Activated T-helper 1 cell treated with anti-CD3 and anti-CD28 coated beads, Interleukin-12 subunit alpha, Interleukin-12 subunit beta, Interleukin-2, Interleukin-4 antibody, amounts not matched to agents 30 ng/mL and 10 ng/mL and 1 ng/mL, durations not matched to agents 14 hours and 24 hours and 36 hours (primary cell): ENCODE data around the gene PTGIR. TPM values are rescaled to one million over a fixed set of nuclear protein-coding genes. Genes with fewer than 3 reads are reported as not detected.

Source experiments
- DNase-seq: peaks from one replicate; pipeline ENCODE4 v3.0.0; 2021; ENCODE audit warnings: low spot score
- H3K27ac Mint-ChIP-seq: one replicate; pipeline ENCODE4 v1.8.0; 2021; ENCODE audit warnings: mild to moderate bottlenecking, mixed read lengths
- H3K27me3 Mint-ChIP-seq: one replicate; pipeline ENCODE4 v1.8.0; 2022; ENCODE audit warnings: mild to moderate bottlenecking, moderate library complexity, mixed read lengths; ENCODE audit not compliant: insufficient read depth
- H3K36me3 Mint-ChIP-seq: one replicate; pipeline ENCODE4 v1.8.0; 2021; ENCODE audit warnings: low read depth, mixed read lengths
- H3K4me1 Mint-ChIP-seq: one replicate; pipeline ENCODE4 v1.8.0; 2021; ENCODE audit warnings: low read depth, mixed read lengths
- H3K4me3 Mint-ChIP-seq: one replicate; pipeline ENCODE4 v1.8.0; 2021; ENCODE audit warnings: mild to moderate bottlenecking, moderate library complexity, mixed read lengths
- H3K9me3 Mint-ChIP-seq: one replicate; pipeline ENCODE4 v1.8.0; 2021; ENCODE audit warnings: mixed read lengths
- intact Hi-C: fragments of 100-400 bp; cut with micrococcal nuclease; formaldehyde crosslinking; loops from one replicate; pipeline ENCODE4 v1.15.1; 2024
- total RNA-seq: library from RNA; stranded (reverse); gene quantifications from 2 replicates; pipeline ENCODE4 v1.2.3, GENCODE V29; 2022

Gene PTGIR
- total RNA-seq: 217 and 218 TPM in 2 replicates

- H3K27ac Mint-ChIP-seq: peak within 1 kb of the TSS; percentile 98
- H3K27me3 Mint-ChIP-seq: no peaks in the 10 kb centered on the region
- no peaks in the 10 kb centered on the region for H3K9me3 Mint-ChIP-seq
- H3K36me3 Mint-ChIP-seq: peaks cover 37% of the 10 kb centered on the region
- no peak for DNase-seq
- intact Hi-C loops: loop anchor here (1.0 kb wide), 1 partner anchor 9 kb away; no protein-coding TSS in a partner anchor
- peak within 1 kb of the TSS; percentile 96 for H3K4me3 Mint-ChIP-seq
- peaks cover 39% of the 10 kb centered on the region for H3K4me1 Mint-ChIP-seq
Measured at GRCh38 chr19:46624958-46625661, at the start of gene PTGIR. Gene PTGIR (minus strand): TSS chr19:46625089. CDS start chr19:46624225, 864 bp downstream.

GRCh38 chr19:46670813-46671212 is 45.9 kb upstream of the PTGIR start:
- no peak for DNase-seq
- no peaks in the 10 kb centered on the region for H3K4me1 Mint-ChIP-seq
- intact Hi-C loops: no loop called here
- no peak overlapping the region for H3K27ac Mint-ChIP-seq
- H3K27me3 Mint-ChIP-seq: no peaks in the 10 kb centered on the region
- H3K36me3 Mint-ChIP-seq: peaks cover 34% of the 10 kb centered on the region
- H3K4me3 Mint-ChIP-seq: no peak overlapping the region
- no peaks in the 10 kb centered on the region for H3K9me3 Mint-ChIP-seq

- intact Hi-C loops: no loop called here
- Mint-ChIP-seq H3K36me3 (peaks cover 18% of the 10 kb centered on the region), H3K9me3 (no peaks in the 10 kb centered on the region), H3K4me1 (no peaks in the 10 kb centered on the region), H3K27me3 (peaks cover under 1% of the 10 kb centered on the region), H3K4me3 (no peak overlapping the region), H3K27ac (no peak overlapping the region)
- no peak for DNase-seq
Measured at GRCh38 chr19:46668662-46669061, 43.8 kb upstream of the PTGIR start.

- peaks cover 13% of the 10 kb centered on the region for H3K4me1 Mint-ChIP-seq
- H3K27ac Mint-ChIP-seq: no peak overlapping the region
- peaks cover 16% of the 10 kb centered on the region for H3K27me3 Mint-ChIP-seq
- no peak overlapping the region for H3K4me3 Mint-ChIP-seq
- H3K9me3 Mint-ChIP-seq: no peaks in the 10 kb centered on the region
- intact Hi-C loops: no loop called here
- H3K36me3 Mint-ChIP-seq: peaks cover under 1% of the 10 kb centered on the region
- no peak for DNase-seq
Measured at GRCh38 chr19:46665072-46665471, 40.2 kb upstream of the PTGIR start.

- Mint-ChIP-seq H3K27ac (peak overlapping the region; percentile 81), H3K4me1 (peaks cover 19% of the 10 kb centered on the region), H3K4me3 (peak overlapping the region; percentile 72), H3K9me3 (no peaks in the 10 kb centered on the region), H3K27me3 (peaks cover 37% of the 10 kb centered on the region), H3K36me3 (peaks cover 2% of the 10 kb centered on the region)
- DNase-seq: peak; percentile 71
- intact Hi-C loops: loop anchor here (1.0 to 2.0 kb wide), 8 partner anchors 28 to 595 kb away; partner anchors contain the start of genes CCDC9, FKRP, PRKD2 and SLC1A5
Measured at GRCh38 chr19:46661735-46662592, 37.1 kb upstream of the PTGIR start.

GRCh38 chr19:46661020-46661731 is 36.3 kb upstream of the PTGIR start, which contains the start of gene DACT3:
Gene DACT3 (minus strand): TSS chr19:46661182. CDS start chr19:46661064, 118 bp downstream.
- peaks cover 19% of the 10 kb centered on the region for H3K4me1 Mint-ChIP-seq
- H3K4me3 Mint-ChIP-seq: peak within 1 kb of the TSS; percentile 72
- intact Hi-C loops: loop anchor here (1.0 to 2.0 kb wide), 5 partner anchors 27 to 596 kb away; partner anchors contain the start of genes CCDC9, PRKD2 and SLC1A5
- peak within 1 kb of the TSS; percentile 81 for H3K27ac Mint-ChIP-seq
- no peaks in the 10 kb centered on the region for H3K9me3 Mint-ChIP-seq
- peaks cover 2% of the 10 kb centered on the region for H3K36me3 Mint-ChIP-seq
- DNase-seq: peak; percentile 100
- peaks cover 43% of the 10 kb centered on the region for H3K27me3 Mint-ChIP-seq

GRCh38 chr19:46660551-46661019 is 35.7 kb upstream of the PTGIR start:
- DNase-seq: no peak
- H3K27ac Mint-ChIP-seq: no peak overlapping the region
- H3K27me3 Mint-ChIP-seq: peaks cover 43% of the 10 kb centered on the region
- intact Hi-C loops: loop anchor here (1.0 to 2.0 kb wide), 5 partner anchors 26 to 596 kb away; partner anchors contain the start of genes CCDC9, PRKD2 and SLC1A5
- no peaks in the 10 kb centered on the region for H3K9me3 Mint-ChIP-seq
- peak overlapping the region; percentile 72 for H3K4me3 Mint-ChIP-seq
- peaks cover 2% of the 10 kb centered on the region for H3K36me3 Mint-ChIP-seq
- peaks cover 19% of the 10 kb centered on the region for H3K4me1 Mint-ChIP-seq

GRCh38 chr19:46660008-46660517 is 35.2 kb upstream of the PTGIR start:
- H3K9me3 Mint-ChIP-seq: no peaks in the 10 kb centered on the region
- H3K27me3 Mint-ChIP-seq: peaks cover 43% of the 10 kb centered on the region
- H3K36me3 Mint-ChIP-seq: peaks cover 2% of the 10 kb centered on the region
- intact Hi-C loops: loop anchor here (2.0 kb wide), 2 partner anchors 57 to 597 kb away; partner anchors contain the start of genes CCDC9 and PRKD2
- peak overlapping the region; percentile 41 for H3K27ac Mint-ChIP-seq
- peak overlapping the region; percentile 83 for H3K4me3 Mint-ChIP-seq
- no peak for DNase-seq
- H3K4me1 Mint-ChIP-seq: peaks cover 19% of the 10 kb centered on the region

GRCh38 chr19:46659151-46660007 is 34.5 kb upstream of the PTGIR start:
- Mint-ChIP-seq H3K36me3 (peaks cover 2% of the 10 kb centered on the region), H3K27me3 (peaks cover 43% of the 10 kb centered on the region), H3K4me3 (peak overlapping the region; percentile 83), H3K4me1 (peaks cover 19% of the 10 kb centered on the region), H3K27ac (peak overlapping the region; percentile 41), H3K9me3 (no peaks in the 10 kb centered on the region)
- intact Hi-C loops: loop anchor here (2.0 kb wide), 2 partner anchors 57 to 597 kb away; partner anchors contain the start of genes CCDC9 and PRKD2
- no peak for DNase-seq

- intact Hi-C loops: no loop called here
- DNase-seq: no peak
Measured at GRCh38 chr19:46656541-46656940, 31.7 kb upstream of the PTGIR start.

GRCh38 chr19:46654621-46655152 is 29.8 kb upstream of the PTGIR start:
- Mint-ChIP-seq H3K9me3 (no peaks in the 10 kb centered on the region), H3K36me3 (peaks cover 6% of the 10 kb centered on the region), H3K27ac (no peak overlapping the region), H3K4me3 (no peak overlapping the region), H3K27me3 (peaks cover 49% of the 10 kb centered on the region), H3K4me1 (peaks cover 2% of the 10 kb centered on the region)
- intact Hi-C loops: no loop called here
- no peak for DNase-seq

More at GRCh38 chr19:46656541-46656940, 31.7 kb upstream of the PTGIR start:
- peaks cover 8% of the 10 kb centered on the region for H3K4me1 Mint-ChIP-seq
- H3K27ac Mint-ChIP-seq: no peak overlapping the region
- H3K9me3 Mint-ChIP-seq: no peaks in the 10 kb centered on the region
- peaks cover 43% of the 10 kb centered on the region for H3K27me3 Mint-ChIP-seq
- peaks cover 3% of the 10 kb centered on the region for H3K36me3 Mint-ChIP-seq
- no peak overlapping the region for H3K4me3 Mint-ChIP-seq
